Bone marrow (tissue), 2 donors: ENCODE measurements around the gene SENP5.

Source experiments
- DNase-seq, 2 donors: peaks; one replicate each; lab custom pipeline; 2025; lab: John Stamatoyannopoulos, UW

The SENP5 gene

GRCh38 chr3:196969134-196969659, 101.5 kb downstream of the SENP5 start:
- DNase-seq, result peak in 1 of 2 donors; percentile 38

- peak in 1 of 2 donors; percentile 42 for DNase-seq
These were observed 102.2 kb downstream of the SENP5 start for GRCh38 chr3:196969660-196970546.

- DNase-seq, result no peak
These were observed 102.9 kb downstream of the SENP5 start for GRCh38 chr3:196970547-196971093.

GRCh38 chr3:196971094-196971698, 103.5 kb downstream of the SENP5 start:
- DNase-seq, result no peak

- DNase-seq, result no peak
These were observed 106.9 kb downstream of the SENP5 start for GRCh38 chr3:196974661-196975060.

GRCh38 chr3:196975349-196975748, 107.6 kb downstream of the SENP5 start:
- no peak for DNase-seq

GRCh38 chr3:196976941-196977340, 109.2 kb downstream of the SENP5 start:
- DNase-seq, result no peak

GRCh38 chr3:196979545-196979944, 111.8 kb downstream of the SENP5 start:
- DNase-seq, result no peak

GRCh38 chr3:196981657-196982056, 113.9 kb downstream of the SENP5 start:
- DNase-seq, result no peak

GRCh38 chr3:196983186-196983585, 115.5 kb downstream of the SENP5 start:
- no peak for DNase-seq
